Measurements from ENCODE around the gene YLPM1. TPM values are rescaled to one million over a fixed set of nuclear protein-coding genes. Genes with fewer than 3 reads are reported as not detected.

Gene YLPM1
- total RNA-seq, 3 donors from 2014 or later = 45.8 to 49.6 (median 47.4) TPM

Other genes starting within 250 kb of the YLPM1 start
- under 1 TPM; 0.21 to 0.35 (median 0.30) TPM for gene LTBP2, start 151.1 kb upstream of the YLPM1 start, total RNA-seq
- 10 to 100 TPM; 31.1 to 38.0 (median 32.5) TPM for gene AREL1, start 50.2 kb upstream of the YLPM1 start, total RNA-seq
- 10 to 100 TPM; 87.9 to 93.6 (median 91.0) TPM for gene FCF1, start 50.2 kb upstream of the YLPM1 start, total RNA-seq
- under 1 TPM in 2 of 3 donors, not detected in 1; 0.13 to 0.35 TPM for gene PROX2, start 112.8 kb downstream of the YLPM1 start, total RNA-seq
- gene DLST, start 118.6 kb downstream of the YLPM1 start, total RNA-seq = 100 to 1,000 TPM; 104 to 107 (median 106) TPM
- 10 to 100 TPM; 13.2 to 20.7 (median 17.3) TPM for gene RPS6KL1, start 159.9 kb downstream of the YLPM1 start, total RNA-seq
- gene PGF, start 192.3 kb downstream of the YLPM1 start, total RNA-seq = under 1 TPM; 0.18 to 0.38 (median 0.18) TPM
- 10 to 100 TPM; 61.2 to 69.4 (median 66.0) TPM for gene EIF2B2, start 239.6 kb downstream of the YLPM1 start, total RNA-seq

All from activated T-cell treated with anti-CD3 and anti-CD28 coated beads, Interleukin-2, amount 50 U/mL, for 4 hours (primary cell).